Activated B cell treated with CpG ODN at 0.5 μM for 24 hours (primary cell): Measurements from ENCODE around the gene OPRM1. TPM values are rescaled to one million over a fixed set of nuclear protein-coding genes. Genes with fewer than 3 reads are reported as not detected.

ENCODE experiments used
- ATAC-seq: fragments of 200-7000 bp; cut with Tn5 transposase; one replicate; pipeline ENCODE4 v1.10.0; 2021; ENCODE audit warnings: low read depth, mild to moderate bottlenecking, moderate library complexity
- CTCF ChIA-PET: fragments of 350-600 bp; sonication (Branson Sonifier 250); formaldehyde crosslinking; loops from one replicate; lab custom pipeline; 2021; ENCODE audit warnings: antibody characterized with exemption; lab: Charles Lee
- POLR2A ChIA-PET: fragments of 350-600 bp; sonication (Branson Sonifier 250); formaldehyde crosslinking; loops from one replicate; lab custom pipeline; 2021; ENCODE audit warnings: antibody characterized with exemption; lab: Charles Lee
- DNase-seq: peaks from one replicate; pipeline ENCODE4 v3.0.0; 2022
- H3K27ac Mint-ChIP-seq: one replicate; pipeline ENCODE4 v1.8.0; 2020; ENCODE audit warnings: mixed read lengths
- H3K27me3 Mint-ChIP-seq: one replicate; pipeline ENCODE4 v1.8.0; 2021; ENCODE audit warnings: mixed read lengths
- H3K36me3 Mint-ChIP-seq: one replicate; pipeline ENCODE4 v1.8.0; 2021; ENCODE audit warnings: low read depth, mixed read lengths
- H3K4me1 Mint-ChIP-seq: one replicate; pipeline ENCODE4 v1.8.0; 2021; ENCODE audit warnings: mixed read lengths
- H3K4me3 Mint-ChIP-seq: one replicate; pipeline ENCODE4 v1.8.0; 2020; ENCODE audit warnings: mild to moderate bottlenecking, mixed read lengths
- H3K9me3 Mint-ChIP-seq: one replicate; pipeline ENCODE4 v1.8.0; 2020; ENCODE audit warnings: mixed read lengths
- intact Hi-C: fragments of 100-400 bp; cut with micrococcal nuclease; formaldehyde crosslinking; loops from one replicate; pipeline ENCODE4 v1.15.1; 2024
- total RNA-seq: library from RNA; stranded (reverse); gene quantifications from 2 replicates; pipeline ENCODE4 v1.2.3, GENCODE V29; 2022
- TF ChIP-seq, protein P1 (sequence below): fragments of 200-600 bp; IDR thresholded peaks from one replicate; pipeline ENCODE4 v1.8.0; 2022; ENCODE audit warnings: antibody characterized with exemption, mild to moderate bottlenecking

Gene OPRM1
- total RNA-seq, 1 donor from 2014 or later, result not detected

DNA sequence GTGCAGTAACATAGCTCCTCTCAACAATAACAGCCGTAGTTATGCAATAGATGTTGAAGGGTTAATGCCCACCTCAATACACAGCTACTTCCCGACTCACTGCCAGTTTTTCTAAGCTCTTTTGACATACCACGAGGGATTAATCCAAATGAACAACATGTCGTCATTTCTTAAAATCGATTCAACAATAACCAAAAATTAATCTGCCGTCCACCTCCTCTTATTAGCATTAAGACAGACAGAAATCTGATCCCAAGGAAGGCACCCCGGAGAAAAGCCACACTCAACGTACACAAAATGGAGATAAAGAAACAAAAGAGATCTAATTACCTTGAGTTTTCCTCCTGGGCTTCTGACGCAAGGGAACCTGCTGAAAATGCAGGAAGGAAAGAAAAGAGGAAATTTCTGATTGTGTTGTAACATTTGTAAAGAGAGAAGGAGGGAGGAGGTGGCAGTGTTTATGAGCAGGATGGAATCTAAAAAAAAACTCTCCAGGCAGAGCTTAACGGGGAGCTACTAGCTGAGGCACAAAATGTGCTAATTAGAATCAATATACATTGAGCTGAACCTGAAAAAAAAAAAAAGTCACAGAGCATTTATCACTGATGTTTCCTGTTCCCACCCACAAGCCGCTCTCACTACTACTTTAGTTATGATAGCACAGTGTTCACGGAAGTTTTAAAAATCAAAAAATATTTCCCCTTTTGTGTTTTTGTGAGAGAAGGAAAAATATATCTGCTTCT is 208.2 kb downstream of the OPRM1 start:
- DNase-seq, result no peak
- H3K4me1 Mint-ChIP-seq, result peaks cover 21% of the 10 kb centered on the region
- CTCF ChIA-PET, result interaction anchor here (1.0 kb wide), 1 partner anchor 13 kb away, joined by 3 read pairs; no protein-coding TSS in a partner anchor

DNA sequence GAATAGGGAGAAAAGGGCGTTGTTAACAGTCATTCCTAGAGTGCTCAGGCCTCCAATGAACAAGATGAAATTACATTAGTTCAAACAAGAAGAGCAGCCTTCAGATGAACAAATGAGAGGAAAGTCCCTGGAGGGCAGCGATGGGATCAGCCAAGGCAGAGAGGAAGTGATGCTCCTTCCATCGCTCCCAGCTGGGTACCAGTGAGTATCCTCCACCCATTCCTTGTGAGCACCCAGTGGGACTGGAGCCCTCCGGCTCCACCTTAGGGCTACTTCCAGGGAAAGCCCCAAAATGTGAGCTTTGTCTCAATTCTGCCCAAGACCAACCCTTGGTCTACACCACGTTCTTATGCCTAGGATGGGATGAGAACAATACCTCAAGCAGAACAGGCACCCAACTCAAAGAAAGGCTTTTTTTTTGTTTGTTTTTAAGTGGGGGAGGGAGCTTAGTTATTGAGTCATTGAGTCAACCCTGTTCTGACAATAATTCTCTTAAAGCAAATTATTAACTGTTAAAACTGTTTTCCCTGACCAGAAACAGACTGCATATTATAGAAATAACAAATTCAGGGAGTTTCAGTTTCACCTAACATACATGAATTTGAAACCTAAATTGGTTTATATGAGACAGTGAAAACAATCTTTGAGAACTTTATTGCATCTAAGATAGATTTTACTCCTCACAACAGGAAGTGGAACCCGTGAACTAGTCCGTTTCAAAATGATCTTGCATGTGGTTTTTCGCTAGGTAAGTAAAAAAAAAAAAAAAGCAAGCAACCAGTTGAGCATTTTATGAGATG is 210.7 kb downstream of the OPRM1 start:
- Mint-ChIP-seq H3K9me3 (peaks cover 5% of the 10 kb centered on the region), H3K27me3 (peaks cover 10% of the 10 kb centered on the region), H3K36me3 (no peaks in the 10 kb centered on the region), H3K4me1 (peaks cover 21% of the 10 kb centered on the region), H3K4me3 (peak overlapping the region; percentile 8), H3K27ac (no peak overlapping the region)
- ChIA-PET POLR2A (no interaction called here), CTCF (no interaction called here)
- DNase-seq, result no peak
- intact Hi-C loops, result no loop called here
- peak; percentile 57 for ATAC-seq
- TF ChIP-seq, protein P1, sequence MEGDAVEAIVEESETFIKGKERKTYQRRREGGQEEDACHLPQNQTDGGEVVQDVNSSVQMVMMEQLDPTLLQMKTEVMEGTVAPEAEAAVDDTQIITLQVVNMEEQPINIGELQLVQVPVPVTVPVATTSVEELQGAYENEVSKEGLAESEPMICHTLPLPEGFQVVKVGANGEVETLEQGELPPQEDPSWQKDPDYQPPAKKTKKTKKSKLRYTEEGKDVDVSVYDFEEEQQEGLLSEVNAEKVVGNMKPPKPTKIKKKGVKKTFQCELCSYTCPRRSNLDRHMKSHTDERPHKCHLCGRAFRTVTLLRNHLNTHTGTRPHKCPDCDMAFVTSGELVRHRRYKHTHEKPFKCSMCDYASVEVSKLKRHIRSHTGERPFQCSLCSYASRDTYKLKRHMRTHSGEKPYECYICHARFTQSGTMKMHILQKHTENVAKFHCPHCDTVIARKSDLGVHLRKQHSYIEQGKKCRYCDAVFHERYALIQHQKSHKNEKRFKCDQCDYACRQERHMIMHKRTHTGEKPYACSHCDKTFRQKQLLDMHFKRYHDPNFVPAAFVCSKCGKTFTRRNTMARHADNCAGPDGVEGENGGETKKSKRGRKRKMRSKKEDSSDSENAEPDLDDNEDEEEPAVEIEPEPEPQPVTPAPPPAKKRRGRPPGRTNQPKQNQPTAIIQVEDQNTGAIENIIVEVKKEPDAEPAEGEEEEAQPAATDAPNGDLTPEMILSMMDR, result no peak

More for the DNA sequence above, 208.2 kb downstream of the OPRM1 start:
- no peak overlapping the region for H3K4me3 Mint-ChIP-seq
- TF ChIP-seq, protein P1, result no peak
- no peaks in the 10 kb centered on the region for H3K36me3 Mint-ChIP-seq
- intact Hi-C loops, result no loop called here
- no peak for ATAC-seq
- H3K27me3 Mint-ChIP-seq, result peaks cover 10% of the 10 kb centered on the region
- H3K27ac Mint-ChIP-seq, result no peak overlapping the region
- POLR2A ChIA-PET, result no interaction called here
- H3K9me3 Mint-ChIP-seq, result no peaks in the 10 kb centered on the region

DNA sequence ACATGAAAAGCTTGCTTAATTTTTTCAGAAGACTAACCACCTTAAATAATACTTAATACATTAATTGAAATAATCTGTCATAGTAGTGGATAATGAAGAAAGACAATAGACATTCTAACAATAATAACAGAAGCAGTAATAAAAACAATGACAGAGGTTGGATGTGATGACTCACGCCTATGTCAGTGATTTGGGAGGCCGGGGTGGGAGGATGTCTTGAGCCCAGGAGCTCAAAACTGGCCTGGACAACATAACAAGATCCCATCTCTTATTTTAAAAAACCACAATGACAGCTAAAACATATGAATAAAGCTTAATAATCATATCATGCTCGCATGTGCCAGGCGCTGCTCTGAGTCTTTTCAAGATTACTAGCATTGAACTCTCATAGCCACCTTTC is 212.1 kb downstream of the OPRM1 start:
- DNase-seq, result no peak
- Mint-ChIP-seq H3K36me3 (no peaks in the 10 kb centered on the region), H3K9me3 (peaks cover 15% of the 10 kb centered on the region), H3K4me3 (no peak overlapping the region), H3K27me3 (peaks cover 7% of the 10 kb centered on the region), H3K4me1 (peaks cover 21% of the 10 kb centered on the region), H3K27ac (no peak overlapping the region)
- no peak for ATAC-seq
- ChIA-PET POLR2A (no interaction called here), CTCF (no interaction called here)
- TF ChIP-seq, protein P1, result no peak
- intact Hi-C loops, result no loop called here

DNA sequence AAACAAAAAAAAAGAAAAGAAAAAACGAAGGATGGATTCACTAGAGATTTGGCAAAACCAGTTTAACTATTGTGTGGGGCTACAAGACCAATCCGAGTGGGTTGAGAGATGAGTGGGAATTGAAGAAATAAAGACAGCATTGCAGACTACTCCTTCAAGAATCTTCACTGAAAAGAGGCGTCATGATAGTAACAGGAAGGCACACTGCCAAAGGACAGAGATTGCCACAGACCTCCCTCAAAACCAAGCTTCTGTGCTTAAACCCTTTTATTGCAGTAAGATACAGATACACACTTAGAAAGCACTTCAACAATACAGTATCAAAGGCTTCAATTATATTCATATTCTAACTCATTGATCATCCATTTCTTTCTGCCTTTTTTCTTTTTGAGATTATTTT is 213.6 kb downstream of the OPRM1 start:
- Mint-ChIP-seq H3K27ac (no peak overlapping the region), H3K36me3 (no peaks in the 10 kb centered on the region), H3K4me1 (peaks cover 22% of the 10 kb centered on the region), H3K4me3 (no peak overlapping the region), H3K27me3 (peaks cover 3% of the 10 kb centered on the region), H3K9me3 (peaks cover 15% of the 10 kb centered on the region)
- intact Hi-C loops, result no loop called here
- ATAC-seq (no peak), DNase-seq (no peak)
- POLR2A ChIA-PET, result no interaction called here
- TF ChIP-seq, protein P1, result no peak
- CTCF ChIA-PET, result no interaction called here

DNA sequence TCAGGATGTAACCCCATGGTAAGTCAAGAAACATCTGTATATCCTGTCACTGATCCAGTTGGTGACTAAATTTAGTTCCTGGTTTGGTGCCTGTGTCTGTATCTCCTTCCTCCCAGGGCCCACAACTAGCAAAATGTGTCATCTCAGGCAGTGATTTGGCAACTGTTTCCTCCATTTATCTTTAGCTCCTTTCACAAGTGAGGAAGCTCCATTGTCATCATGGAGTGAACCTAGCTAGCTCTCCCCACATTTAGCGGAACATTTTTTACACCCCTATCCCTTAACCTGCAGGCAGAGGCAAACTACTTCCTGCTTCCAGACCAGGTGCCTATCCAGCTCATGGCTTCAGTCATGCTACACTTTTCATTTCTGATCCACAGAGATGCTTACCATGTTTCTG is 218.0 kb downstream of the OPRM1 start:
- ATAC-seq, result no peak
- no peak overlapping the region for H3K4me3 Mint-ChIP-seq
- ChIA-PET POLR2A (no interaction called here), CTCF (no interaction called here)
- TF ChIP-seq, protein P1, result no peak
- H3K9me3 Mint-ChIP-seq, result peaks cover 15% of the 10 kb centered on the region
- H3K4me1 Mint-ChIP-seq, result peaks cover 22% of the 10 kb centered on the region
- H3K36me3 Mint-ChIP-seq, result no peaks in the 10 kb centered on the region
- intact Hi-C loops, result no loop called here
- H3K27me3 Mint-ChIP-seq, result peaks cover 8% of the 10 kb centered on the region
- DNase-seq, result no peak
- no peak overlapping the region for H3K27ac Mint-ChIP-seq
